ENCODE data around the gene PARN.

DNA sequence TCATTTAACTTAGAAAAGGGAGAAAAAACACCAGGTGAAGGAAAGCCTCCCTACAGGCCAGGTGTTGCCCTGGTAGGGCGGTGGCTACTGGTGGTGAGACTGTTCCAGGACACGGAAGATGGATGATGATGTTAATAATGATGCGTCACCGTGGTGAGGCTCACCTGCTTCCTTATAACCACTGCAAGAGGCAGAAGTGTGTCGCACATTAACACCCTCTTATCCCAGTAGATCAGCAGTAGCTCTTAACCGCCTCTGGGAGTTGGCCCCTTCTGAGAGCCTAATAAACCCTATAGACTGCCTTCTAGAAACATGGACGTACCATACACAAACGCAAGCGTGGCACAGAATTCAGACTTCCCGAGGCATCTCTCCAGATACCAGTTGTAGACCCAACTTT, 10.5 kb upstream of the PARN start:
- no peak for TF ChIP-seq CSDC2 (CRISPR knock-in tag; IDR thresholded peaks at IDR 0.05)
- no peak for TF ChIP-seq OSR1 (CRISPR knock-in tag; IDR thresholded peaks at IDR 0.05)
- no peak for TF ChIP-seq ZNF70 (CRISPR knock-in tag; IDR thresholded peaks at IDR 0.05)
- no peak for TF ChIP-seq PPARA (CRISPR knock-in tag; IDR thresholded peaks at IDR 0.05; ENCODE audit: borderline replicate concordance)
- no peak for TF ChIP-seq ESRRG (CRISPR knock-in tag; IDR thresholded peaks at IDR 0.05)
- TF ChIP-seq TCF4 (CRISPR knock-in tag; IDR thresholded peaks at IDR 0.05; ENCODE audit: borderline replicate concordance), result no peak
- TF ChIP-seq ISL1 (CRISPR knock-in tag; IDR thresholded peaks at IDR 0.05), result no peak
- TF ChIP-seq ZFP30 (CRISPR knock-in tag; IDR thresholded peaks at IDR 0.05), result no peak
- TF ChIP-seq, protein P1, sequence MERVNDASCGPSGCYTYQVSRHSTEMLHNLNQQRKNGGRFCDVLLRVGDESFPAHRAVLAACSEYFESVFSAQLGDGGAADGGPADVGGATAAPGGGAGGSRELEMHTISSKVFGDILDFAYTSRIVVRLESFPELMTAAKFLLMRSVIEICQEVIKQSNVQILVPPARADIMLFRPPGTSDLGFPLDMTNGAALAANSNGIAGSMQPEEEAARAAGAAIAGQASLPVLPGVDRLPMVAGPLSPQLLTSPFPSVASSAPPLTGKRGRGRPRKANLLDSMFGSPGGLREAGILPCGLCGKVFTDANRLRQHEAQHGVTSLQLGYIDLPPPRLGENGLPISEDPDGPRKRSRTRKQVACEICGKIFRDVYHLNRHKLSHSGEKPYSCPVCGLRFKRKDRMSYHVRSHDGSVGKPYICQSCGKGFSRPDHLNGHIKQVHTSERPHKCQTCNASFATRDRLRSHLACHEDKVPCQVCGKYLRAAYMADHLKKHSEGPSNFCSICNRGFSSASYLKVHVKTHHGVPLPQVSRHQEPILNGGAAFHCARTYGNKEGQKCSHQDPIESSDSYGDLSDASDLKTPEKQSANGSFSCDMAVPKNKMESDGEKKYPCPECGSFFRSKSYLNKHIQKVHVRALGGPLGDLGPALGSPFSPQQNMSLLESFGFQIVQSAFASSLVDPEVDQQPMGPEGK (CRISPR knock-in tag; IDR thresholded peaks at IDR 0.05; ENCODE audit: borderline replicate concordance), result no peak
- no peak for TF ChIP-seq TOX (CRISPR knock-in tag; IDR thresholded peaks at IDR 0.05; ENCODE audit: borderline replicate concordance)
- TF ChIP-seq, protein P2, sequence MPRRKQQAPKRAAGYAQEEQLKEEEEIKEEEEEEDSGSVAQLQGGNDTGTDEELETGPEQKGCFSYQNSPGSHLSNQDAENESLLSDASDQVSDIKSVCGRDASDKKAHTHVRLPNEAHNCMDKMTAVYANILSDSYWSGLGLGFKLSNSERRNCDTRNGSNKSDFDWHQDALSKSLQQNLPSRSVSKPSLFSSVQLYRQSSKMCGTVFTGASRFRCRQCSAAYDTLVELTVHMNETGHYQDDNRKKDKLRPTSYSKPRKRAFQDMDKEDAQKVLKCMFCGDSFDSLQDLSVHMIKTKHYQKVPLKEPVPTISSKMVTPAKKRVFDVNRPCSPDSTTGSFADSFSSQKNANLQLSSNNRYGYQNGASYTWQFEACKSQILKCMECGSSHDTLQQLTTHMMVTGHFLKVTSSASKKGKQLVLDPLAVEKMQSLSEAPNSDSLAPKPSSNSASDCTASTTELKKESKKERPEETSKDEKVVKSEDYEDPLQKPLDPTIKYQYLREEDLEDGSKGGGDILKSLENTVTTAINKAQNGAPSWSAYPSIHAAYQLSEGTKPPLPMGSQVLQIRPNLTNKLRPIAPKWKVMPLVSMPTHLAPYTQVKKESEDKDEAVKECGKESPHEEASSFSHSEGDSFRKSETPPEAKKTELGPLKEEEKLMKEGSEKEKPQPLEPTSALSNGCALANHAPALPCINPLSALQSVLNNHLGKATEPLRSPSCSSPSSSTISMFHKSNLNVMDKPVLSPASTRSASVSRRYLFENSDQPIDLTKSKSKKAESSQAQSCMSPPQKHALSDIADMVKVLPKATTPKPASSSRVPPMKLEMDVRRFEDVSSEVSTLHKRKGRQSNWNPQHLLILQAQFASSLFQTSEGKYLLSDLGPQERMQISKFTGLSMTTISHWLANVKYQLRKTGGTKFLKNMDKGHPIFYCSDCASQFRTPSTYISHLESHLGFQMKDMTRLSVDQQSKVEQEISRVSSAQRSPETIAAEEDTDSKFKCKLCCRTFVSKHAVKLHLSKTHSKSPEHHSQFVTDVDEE (CRISPR knock-in tag; IDR thresholded peaks at IDR 0.05), result no peak
- TF ChIP-seq, protein P3, sequence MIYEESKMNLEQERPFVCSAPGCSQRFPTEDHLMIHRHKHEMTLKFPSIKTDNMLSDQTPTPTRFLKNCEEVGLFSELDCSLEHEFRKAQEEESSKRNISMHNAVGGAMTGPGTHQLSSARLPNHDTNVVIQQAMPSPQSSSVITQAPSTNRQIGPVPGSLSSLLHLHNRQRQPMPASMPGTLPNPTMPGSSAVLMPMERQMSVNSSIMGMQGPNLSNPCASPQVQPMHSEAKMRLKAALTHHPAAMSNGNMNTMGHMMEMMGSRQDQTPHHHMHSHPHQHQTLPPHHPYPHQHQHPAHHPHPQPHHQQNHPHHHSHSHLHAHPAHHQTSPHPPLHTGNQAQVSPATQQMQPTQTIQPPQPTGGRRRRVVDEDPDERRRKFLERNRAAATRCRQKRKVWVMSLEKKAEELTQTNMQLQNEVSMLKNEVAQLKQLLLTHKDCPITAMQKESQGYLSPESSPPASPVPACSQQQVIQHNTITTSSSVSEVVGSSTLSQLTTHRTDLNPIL (CRISPR knock-in tag; IDR thresholded peaks at IDR 0.05; ENCODE audit: low read depth), result no peak
- TF ChIP-seq, protein P4, sequence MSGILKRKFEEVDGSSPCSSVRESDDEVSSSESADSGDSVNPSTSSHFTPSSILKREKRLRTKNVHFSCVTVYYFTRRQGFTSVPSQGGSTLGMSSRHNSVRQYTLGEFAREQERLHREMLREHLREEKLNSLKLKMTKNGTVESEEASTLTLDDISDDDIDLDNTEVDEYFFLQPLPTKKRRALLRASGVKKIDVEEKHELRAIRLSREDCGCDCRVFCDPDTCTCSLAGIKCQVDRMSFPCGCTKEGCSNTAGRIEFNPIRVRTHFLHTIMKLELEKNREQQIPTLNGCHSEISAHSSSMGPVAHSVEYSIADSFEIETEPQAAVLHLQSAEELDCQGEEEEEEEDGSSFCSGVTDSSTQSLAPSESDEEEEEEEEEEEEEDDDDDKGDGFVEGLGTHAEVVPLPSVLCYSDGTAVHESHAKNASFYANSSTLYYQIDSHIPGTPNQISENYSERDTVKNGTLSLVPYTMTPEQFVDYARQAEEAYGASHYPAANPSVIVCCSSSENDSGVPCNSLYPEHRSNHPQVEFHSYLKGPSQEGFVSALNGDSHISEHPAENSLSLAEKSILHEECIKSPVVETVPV (CRISPR knock-in tag; IDR thresholded peaks at IDR 0.05), result no peak
- TF ChIP-seq ZNF8 (CRISPR knock-in tag; IDR thresholded peaks at IDR 0.05), result no peak

Data from SK-N-SH treated with all-trans-retinoic acid at 6 μM for 48 hours (cell line).